Left lung (tissue), 10 donors: Measurements from ENCODE around the gene MRPS5. TPM values are rescaled to one million over a fixed set of nuclear protein-coding genes. Genes with fewer than 3 reads are reported as not detected.

Source experiments
- ATAC-seq: fragments of 200-7000 bp; cut with Tn5 transposase; one replicate; pipeline ENCODE4 v1.9.1; 2020; ENCODE audit warnings: moderate library complexity
- DNase-seq, 4 donors: peaks; one replicate each; pipeline ENCODE4 v3.0.0-alpha.2; 2013 to 2020
- H3K27ac ChIP-seq, 2 donors: fragments of 200-600 bp; sonication (generic) in 1 of 2; one replicate each; pipeline versions ENCODE4 v1.5.0 to v1.8.0; 2020 to 2021
- H3K27me3 ChIP-seq, 2 donors: fragments of 200-600 bp; sonication (generic) in 1 of 2; one replicate each; pipeline versions ENCODE4 v1.5.0 to v1.8.0; 2020 to 2021
- H3K36me3 ChIP-seq, 2 donors: fragments of 200-600 bp; sonication (generic) in 1 of 2; one replicate each; pipeline versions ENCODE4 v1.5.0 to v1.8.0; 2020 to 2021
- H3K4me1 ChIP-seq, 2 donors: fragments of 200-600 bp; one replicate each; pipeline ENCODE4 v1.8.0; 2021
- H3K4me3 ChIP-seq, 2 donors: fragments of 200-600 bp; sonication (generic) in 1 of 2; one replicate each; pipeline versions ENCODE4 v1.5.0 to v1.8.0; 2020 to 2021; ENCODE audit warnings: mild to moderate bottlenecking in 1 of 2
- H3K9me3 ChIP-seq, 2 donors: fragments of 200-600 bp; sonication (generic) in 1 of 2; one replicate each; pipeline versions ENCODE4 v1.5.0 to v1.8.0; 2020 to 2021
- CTCF ChIP-seq, 2 donors: fragments of 200-600 bp; sonication (generic) in 1 of 2; IDR thresholded peaks; one replicate each; pipeline versions ENCODE4 v1.5.0 to v1.8.0; 2021; ENCODE audit warnings: antibody characterized with exemption in 2 of 2
- intact Hi-C, 2 donors: fragments of 100-400 bp; cut with DNase I; formaldehyde crosslinking; loops; one replicate each; pipeline versions ENCODE4 v1.11.2 to v1.14.2; 2022
- polyA plus RNA-seq, 6 donors: library from polyadenylated mRNA; unstranded; fragments of 120-200 nt; gene quantifications; one replicate each; pipeline ENCODE4 v1.2.1, GENCODE V29; 2013; ENCODE audit not compliant: insufficient read length in 6 of 6
- total RNA-seq, 2 donors: library from RNA; stranded (reverse); fragmentation: NEBNext Ultra II Directional; extraction: Animal tissue kit (Norgen Biotek cat#: 25700); gene quantifications; one replicate each; pipeline ENCODE4 v1.2.1, GENCODE V29; 2021
- donor health status: DM: no; HTN: yes; CAD: no.
- donor health status: DM: no; HTN: no; CAD: no.

Gene MRPS5
- total and polyA plus RNA-seq, 8 donors, result 46.7 to 101 (median 84.7) TPM

DNA sequence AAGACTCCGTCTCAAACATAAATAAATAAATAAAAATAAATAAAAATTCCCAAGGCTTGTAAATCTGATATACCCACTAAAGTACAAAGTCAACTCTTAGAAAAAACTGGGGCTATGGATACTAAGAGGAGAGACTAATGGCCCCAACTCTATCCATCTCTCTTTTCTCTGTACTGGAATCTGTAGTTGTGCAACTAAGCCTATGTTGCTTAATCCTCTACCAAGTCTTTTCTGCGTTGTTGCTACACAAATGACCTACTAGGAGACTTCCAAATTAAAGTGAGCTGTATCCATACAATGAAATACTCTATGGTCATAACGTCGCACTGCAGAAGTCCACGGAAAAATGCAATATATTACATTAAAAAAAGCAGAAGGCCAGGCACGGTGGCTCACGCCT is 8.1 kb downstream of the MRPS5 start:
- no peak for TF ChIP-seq CTCF (IDR thresholded peaks at IDR 0.05)
- no peaks in the 10 kb centered on the region for H3K9me3 ChIP-seq
- ATAC-seq, result no peak
- no peak for DNase-seq
- no peaks in the 10 kb centered on the region for H3K27me3 ChIP-seq
- H3K4me3 ChIP-seq, result no peak overlapping the region
- H3K27ac ChIP-seq, result no peak overlapping the region
- H3K4me1 ChIP-seq, result peaks cover 5 to 16% of the 10 kb centered on the region in 2 donors
- intact Hi-C loops, result loop anchor here in 1 of 2 donors (10.0 kb wide), 1 partner anchor 89 kb away; the partner anchor contains the start of gene MAL
- peaks cover 8 to 73% of the 10 kb centered on the region in 2 donors for H3K36me3 ChIP-seq

GRCh38 chr2:95110395-95110794 is 11.2 kb downstream of the MRPS5 start:
- ATAC-seq, result no peak
- TF ChIP-seq CTCF (IDR thresholded peaks at IDR 0.05), result no peak
- peaks cover 5 to 9% of the 10 kb centered on the region in 2 donors for H3K4me1 ChIP-seq
- H3K36me3 ChIP-seq, result peaks cover 8 to 93% of the 10 kb centered on the region in 2 donors
- no peaks in the 10 kb centered on the region for H3K27me3 ChIP-seq
- no peak overlapping the region for H3K27ac ChIP-seq
- H3K9me3 ChIP-seq, result no peaks in the 10 kb centered on the region
- no peak for DNase-seq
- no peak overlapping the region for H3K4me3 ChIP-seq
- intact Hi-C loops, result loop anchor here in 1 of 2 donors (10.0 kb wide), 1 partner anchor 86 kb away; the partner anchor contains the start of gene MAL

DNA sequence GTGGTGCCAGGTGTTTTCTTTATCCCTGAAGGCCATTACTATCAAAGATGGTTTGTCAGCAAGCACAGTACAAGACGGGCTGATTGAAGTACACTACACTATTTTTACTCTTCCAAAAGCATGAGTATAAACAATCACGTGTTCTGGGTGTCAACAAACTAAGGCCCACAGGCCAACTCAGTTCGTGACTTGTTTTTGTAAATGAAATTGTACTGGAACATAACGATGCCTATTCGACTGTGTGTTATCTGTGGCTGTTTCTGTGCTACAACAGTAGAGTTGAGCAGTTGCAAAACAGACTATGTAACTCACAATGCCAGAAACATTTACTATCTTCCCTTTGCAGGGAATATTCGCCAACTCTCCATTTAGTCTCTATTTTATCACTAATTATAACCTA is 12.3 kb downstream of the MRPS5 start:
- ATAC-seq, result no peak
- Histone ChIP-seq H3K9me3 (no peaks in the 10 kb centered on the region), H3K4me3 (no peak overlapping the region), H3K27ac (no peak overlapping the region), H3K4me1 (no peaks in the 10 kb centered on the region), H3K36me3 (peaks cover 8 to 96% of the 10 kb centered on the region in 2 donors), H3K27me3 (no peaks in the 10 kb centered on the region)
- no peak for DNase-seq
- no peak for TF ChIP-seq CTCF (IDR thresholded peaks at IDR 0.05)
- intact Hi-C loops, result no loop called here

DNA sequence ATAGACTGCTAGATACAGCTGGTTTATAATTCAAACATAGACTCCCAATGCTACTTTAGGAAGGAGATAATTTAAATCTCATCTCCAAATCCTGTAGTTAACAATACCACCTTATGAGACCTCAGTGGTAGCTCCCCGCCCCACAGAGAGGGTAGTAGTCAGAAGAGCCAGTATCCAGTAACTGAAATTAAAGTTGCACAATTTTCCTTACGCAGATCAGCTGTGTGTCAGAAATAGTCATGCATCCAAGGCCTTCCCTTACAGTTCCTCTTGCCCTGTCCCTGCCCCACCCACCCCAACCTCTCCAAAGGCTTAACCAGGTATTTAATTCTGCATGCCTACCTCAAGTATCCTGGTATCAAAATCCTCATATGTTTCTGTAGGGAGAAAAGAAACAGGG is 15.5 kb downstream of the MRPS5 start:
- Histone ChIP-seq H3K4me1 (no peaks in the 10 kb centered on the region), H3K27ac (no peak overlapping the region), H3K36me3 (peaks cover 8 to 98% of the 10 kb centered on the region in 2 donors), H3K27me3 (no peaks in the 10 kb centered on the region), H3K4me3 (no peak overlapping the region), H3K9me3 (no peaks in the 10 kb centered on the region)
- ATAC-seq, result no peak
- no peak for TF ChIP-seq CTCF (IDR thresholded peaks at IDR 0.05)
- intact Hi-C loops, result no loop called here
- no peak for DNase-seq

- H3K4me3 ChIP-seq, result no peak overlapping the region
- ATAC-seq (no peak), DNase-seq (no peak)
- no peak for TF ChIP-seq CTCF (IDR thresholded peaks at IDR 0.05)
- intact Hi-C loops, result no loop called here
- peaks cover 8 to 100% of the 10 kb centered on the region in 2 donors for H3K36me3 ChIP-seq
- no peaks in the 10 kb centered on the region for H3K4me1 ChIP-seq
- H3K9me3 ChIP-seq, result no peaks in the 10 kb centered on the region
- H3K27ac ChIP-seq, result no peak overlapping the region
- no peaks in the 10 kb centered on the region for H3K27me3 ChIP-seq
Observed at GRCh38 chr2:95104606-95105005, 17.0 kb downstream of the MRPS5 start.
